HEK293 (cell line): ENCODE data around the gene DNAL4.

Experiments
- MZF1 ChIP-seq: fragments of 450-650 bp; formaldehyde crosslinking; IDR thresholded peaks from 2 replicates; pipeline ENCODE4 v1.5.1; 2017; ENCODE audit warnings: missing biosample characterization, missing genetic modification characterization, borderline replicate concordance
- ZBTB21 ChIP-seq: fragments of 450-650 bp; formaldehyde crosslinking; IDR thresholded peaks from 2 replicates; pipeline ENCODE4 v1.5.1; 2017; ENCODE audit warnings: missing biosample characterization, missing genetic modification characterization
- ZNF121 ChIP-seq: fragments of 450-650 bp; formaldehyde crosslinking; IDR thresholded peaks from 2 replicates; pipeline ENCODE4 v1.5.1; 2016; ENCODE audit warnings: missing biosample characterization, missing genetic modification characterization
- ZNF792 ChIP-seq: fragments of 450-650 bp; formaldehyde crosslinking; IDR thresholded peaks from 2 replicates; pipeline ENCODE4 v1.5.1; 2016; ENCODE audit warnings: missing biosample characterization, missing genetic modification characterization

DNA sequence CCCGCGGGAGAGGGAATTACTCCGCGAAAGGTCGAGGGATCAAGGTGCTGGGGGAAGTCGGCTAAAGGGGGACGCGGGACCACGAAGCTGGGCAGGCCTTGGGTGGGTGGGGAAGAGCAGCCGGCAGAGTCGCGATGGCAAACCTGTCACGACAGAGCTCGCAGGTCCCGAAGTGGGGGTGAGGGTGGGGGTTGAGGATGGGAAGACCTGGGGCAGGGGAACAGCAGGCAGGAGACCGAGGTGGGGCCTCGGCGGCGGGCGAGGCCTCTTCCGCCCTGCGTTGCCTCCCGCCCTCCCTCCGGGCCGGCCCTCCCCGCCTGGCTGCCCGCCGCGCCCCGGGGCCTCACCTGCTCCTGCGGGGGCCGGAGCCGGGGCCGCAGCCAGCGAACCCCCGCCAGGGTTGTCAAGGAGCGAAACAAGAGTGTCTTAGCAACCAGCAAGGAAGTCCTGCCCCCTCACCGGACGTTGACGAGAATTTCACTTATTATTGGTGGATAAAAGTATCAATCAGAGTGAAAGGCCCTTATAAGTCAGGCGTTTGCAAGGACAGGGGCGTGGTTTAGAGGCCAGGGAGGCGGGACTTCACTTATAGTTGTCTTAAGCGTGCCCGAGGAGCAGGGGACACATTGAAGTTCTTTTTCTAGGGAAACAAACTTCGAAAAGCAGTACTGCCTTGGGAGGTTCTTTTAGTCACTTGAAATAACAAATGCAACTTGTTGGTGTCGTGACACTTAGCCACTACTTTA, at the start of gene DNAL4:
- no peak for TF ChIP-seq ZBTB21
- TF ChIP-seq ZNF792 (tag by site-specific recombination), result no peak
- TF ChIP-seq MZF1, result no peak
- no peak for TF ChIP-seq ZNF121 (tag by site-specific recombination)
